Astrocyte (in vitro differentiated cells and primary cell): ENCODE results near the gene EFNA2. TPM values are rescaled to one million over a fixed set of nuclear protein-coding genes. Genes with fewer than 3 reads are reported as not detected.

Experiments
- DNase-seq: peaks from one replicate; pipeline ENCODE4 v3.0.0-alpha.2; 2010; ENCODE audit warnings: low read depth
- FAIRE-seq: peaks from 2 replicates; lab custom pipeline; 2011; peaks lifted over from hg19 to GRCh38; lab: Jason Lieb, UNC
- H2AFZ ChIP-seq: 2 replicates; pipeline ENCODE4 v1.6.0; 2012; ENCODE audit warnings: low read depth, low read length, inconsistent platforms
- H3K27ac ChIP-seq: 2 replicates; pipeline ENCODE4 v1.5.1; 2011; ENCODE audit warnings: low read depth, low read length, inconsistent platforms
- H3K27me3 ChIP-seq: 2 replicates; pipeline ENCODE4 v1.6.0; 2011; ENCODE audit warnings: low read length, inconsistent platforms; ENCODE audit not compliant: insufficient read depth
- H3K36me3 ChIP-seq: 2 replicates; pipeline ENCODE4 v1.5.1; 2011; ENCODE audit warnings: low read length, inconsistent platforms; ENCODE audit not compliant: insufficient read depth
- H3K4me1 ChIP-seq: 2 replicates; pipeline ENCODE4 v1.5.1; 2011; ENCODE audit warnings: low read length, inconsistent platforms; ENCODE audit not compliant: insufficient read depth
- H3K4me2 ChIP-seq: 2 replicates; pipeline ENCODE4 v1.6.0; 2012; ENCODE audit warnings: low read length, inconsistent platforms
- H3K4me3 ChIP-seq: 2 replicates; pipeline ENCODE4 v1.5.1; 2011; ENCODE audit warnings: low read depth, mild to moderate bottlenecking, low read length, inconsistent platforms; ENCODE audit not compliant: insufficient read depth
- H3K79me2 ChIP-seq: 2 replicates; pipeline ENCODE4 v1.6.0; 2012; ENCODE audit warnings: mild to moderate bottlenecking, low read length, inconsistent platforms; ENCODE audit not compliant: insufficient read depth
- H3K9ac ChIP-seq: 2 replicates; pipeline ENCODE4 v1.6.0; 2012; ENCODE audit warnings: mild to moderate bottlenecking, low read length, inconsistent platforms
- H3K9me3 ChIP-seq: 2 replicates; pipeline ENCODE4 v1.5.1; 2012; ENCODE audit warnings: low read depth, mild to moderate bottlenecking, low read length, inconsistent platforms; ENCODE audit not compliant: insufficient read depth
- H4K20me1 ChIP-seq: 2 replicates; pipeline ENCODE4 v1.6.0; 2012; ENCODE audit warnings: low read length, inconsistent platforms; ENCODE audit not compliant: insufficient read depth
- H3K27ac Mint-ChIP-seq: one replicate; pipeline ENCODE4 v1.8.0; 2021; ENCODE audit warnings: mild to moderate bottlenecking, mixed read lengths; ENCODE audit not compliant: unreplicated experiment
- H3K27me3 Mint-ChIP-seq: one replicate; pipeline ENCODE4 v1.8.0; 2021; ENCODE audit warnings: low read depth, mixed read lengths; ENCODE audit not compliant: unreplicated experiment
- H3K36me3 Mint-ChIP-seq: one replicate; pipeline ENCODE4 v1.8.0; 2021; ENCODE audit warnings: low read depth, mixed read lengths; ENCODE audit not compliant: unreplicated experiment
- H3K4me1 Mint-ChIP-seq: one replicate; pipeline ENCODE4 v1.8.0; 2021; ENCODE audit warnings: low read depth, mixed read lengths; ENCODE audit not compliant: unreplicated experiment
- H3K4me3 Mint-ChIP-seq: one replicate; pipeline ENCODE4 v1.8.0; 2021; ENCODE audit warnings: mild to moderate bottlenecking, moderate library complexity, mixed read lengths; ENCODE audit not compliant: unreplicated experiment
- H3K9me3 Mint-ChIP-seq: one replicate; pipeline ENCODE4 v1.8.0; 2021; ENCODE audit warnings: mild to moderate bottlenecking, mixed read lengths; ENCODE audit not compliant: unreplicated experiment
- EZH2 ChIP-seq: IDR thresholded peaks from 2 replicates; pipeline ENCODE4 v1.6.1; 2012; ENCODE audit warnings: mild to moderate bottlenecking, low read length, inconsistent platforms; ENCODE audit not compliant: insufficient read depth
- total RNA-seq: library from RNA; stranded (reverse); gene quantifications from 2 replicates; pipeline ENCODE4 v1.2.1, GENCODE V29; 2021
- TF ChIP-seq, protein P1 (sequence below): IDR thresholded peaks from 2 replicates; pipeline ENCODE4 v1.5.1; 2011; ENCODE audit warnings: low read depth, mild to moderate bottlenecking, inconsistent platforms, low read length, moderate library complexity; ENCODE audit not compliant: insufficient read depth

EFNA2 gene
- total RNA-seq, 1 donor from 2014 or later = 8.4 TPM

DNA sequence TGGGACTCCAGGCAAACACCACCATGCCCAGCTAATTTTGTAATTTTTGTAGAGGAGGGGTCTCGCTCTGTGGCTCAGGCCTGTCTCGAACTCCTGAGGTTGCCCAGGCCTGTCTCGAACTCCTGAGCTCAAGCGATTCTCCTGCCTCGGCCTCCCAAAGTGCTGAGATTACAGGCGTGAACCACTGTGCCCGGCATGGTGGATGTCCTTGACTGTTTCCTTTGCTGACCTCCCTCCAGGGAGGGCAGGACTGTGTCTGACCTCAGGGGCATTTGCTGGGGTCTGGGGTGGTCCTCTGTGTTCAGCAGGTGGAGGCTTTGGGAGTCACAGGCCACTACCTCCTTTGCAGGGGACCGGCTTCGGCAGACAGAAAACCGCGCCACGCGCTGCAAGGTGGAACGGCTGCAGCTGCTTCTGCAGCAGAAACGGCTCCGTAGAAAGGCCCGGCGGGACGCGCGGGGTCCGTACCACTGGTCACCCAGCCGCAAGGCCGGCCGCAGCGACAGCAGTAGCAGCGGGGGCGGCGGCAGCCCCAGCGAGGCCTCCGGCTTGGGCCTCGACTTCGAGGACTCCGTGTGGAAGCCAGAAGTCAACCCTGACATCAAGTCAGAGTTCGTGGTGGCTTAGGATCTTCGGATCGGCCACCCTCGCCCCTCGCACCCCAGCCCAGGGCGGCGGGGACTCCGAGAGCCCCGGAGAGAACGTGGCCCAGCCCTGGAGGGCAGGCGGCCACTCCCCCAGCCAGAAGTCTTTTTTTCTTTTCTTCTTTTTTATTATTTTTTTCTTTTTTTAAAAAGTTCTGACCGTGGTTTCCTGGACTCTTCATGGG lies 28.8 kb upstream of the EFNA2 start:
- peak overlapping the region; percentile 64 for H3K27ac Mint-ChIP-seq
- Histone ChIP-seq H3K4me1 (peaks cover 68% of the 10 kb centered on the region), H3K4me2 (peak overlapping the region; percentile 26), H4K20me1 (peaks cover 71% of the 10 kb centered on the region), H3K79me2 (peaks cover 53% of the 10 kb centered on the region), H3K4me3 (no peak overlapping the region), H3K9me3 (no peaks in the 10 kb centered on the region), H3K27ac (peak overlapping the region; percentile 12), H2AFZ (no peak overlapping the region), H3K36me3 (peaks cover 22% of the 10 kb centered on the region), H3K9ac (peak overlapping the region; percentile 31), H3K27me3 (no peaks in the 10 kb centered on the region)
- H3K4me3 Mint-ChIP-seq = peak overlapping the region; percentile 66
- TF ChIP-seq, protein P1, sequence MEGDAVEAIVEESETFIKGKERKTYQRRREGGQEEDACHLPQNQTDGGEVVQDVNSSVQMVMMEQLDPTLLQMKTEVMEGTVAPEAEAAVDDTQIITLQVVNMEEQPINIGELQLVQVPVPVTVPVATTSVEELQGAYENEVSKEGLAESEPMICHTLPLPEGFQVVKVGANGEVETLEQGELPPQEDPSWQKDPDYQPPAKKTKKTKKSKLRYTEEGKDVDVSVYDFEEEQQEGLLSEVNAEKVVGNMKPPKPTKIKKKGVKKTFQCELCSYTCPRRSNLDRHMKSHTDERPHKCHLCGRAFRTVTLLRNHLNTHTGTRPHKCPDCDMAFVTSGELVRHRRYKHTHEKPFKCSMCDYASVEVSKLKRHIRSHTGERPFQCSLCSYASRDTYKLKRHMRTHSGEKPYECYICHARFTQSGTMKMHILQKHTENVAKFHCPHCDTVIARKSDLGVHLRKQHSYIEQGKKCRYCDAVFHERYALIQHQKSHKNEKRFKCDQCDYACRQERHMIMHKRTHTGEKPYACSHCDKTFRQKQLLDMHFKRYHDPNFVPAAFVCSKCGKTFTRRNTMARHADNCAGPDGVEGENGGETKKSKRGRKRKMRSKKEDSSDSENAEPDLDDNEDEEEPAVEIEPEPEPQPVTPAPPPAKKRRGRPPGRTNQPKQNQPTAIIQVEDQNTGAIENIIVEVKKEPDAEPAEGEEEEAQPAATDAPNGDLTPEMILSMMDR = no peak
- no peak for TF ChIP-seq EZH2
- H3K27me3 Mint-ChIP-seq = no peaks in the 10 kb centered on the region
- peaks cover 21% of the 10 kb centered on the region for H3K4me1 Mint-ChIP-seq
- FAIRE-seq (no peak), DNase-seq (no peak)
- H3K9me3 Mint-ChIP-seq = no peaks in the 10 kb centered on the region
- H3K36me3 Mint-ChIP-seq = peaks cover 6% of the 10 kb centered on the region

DNA sequence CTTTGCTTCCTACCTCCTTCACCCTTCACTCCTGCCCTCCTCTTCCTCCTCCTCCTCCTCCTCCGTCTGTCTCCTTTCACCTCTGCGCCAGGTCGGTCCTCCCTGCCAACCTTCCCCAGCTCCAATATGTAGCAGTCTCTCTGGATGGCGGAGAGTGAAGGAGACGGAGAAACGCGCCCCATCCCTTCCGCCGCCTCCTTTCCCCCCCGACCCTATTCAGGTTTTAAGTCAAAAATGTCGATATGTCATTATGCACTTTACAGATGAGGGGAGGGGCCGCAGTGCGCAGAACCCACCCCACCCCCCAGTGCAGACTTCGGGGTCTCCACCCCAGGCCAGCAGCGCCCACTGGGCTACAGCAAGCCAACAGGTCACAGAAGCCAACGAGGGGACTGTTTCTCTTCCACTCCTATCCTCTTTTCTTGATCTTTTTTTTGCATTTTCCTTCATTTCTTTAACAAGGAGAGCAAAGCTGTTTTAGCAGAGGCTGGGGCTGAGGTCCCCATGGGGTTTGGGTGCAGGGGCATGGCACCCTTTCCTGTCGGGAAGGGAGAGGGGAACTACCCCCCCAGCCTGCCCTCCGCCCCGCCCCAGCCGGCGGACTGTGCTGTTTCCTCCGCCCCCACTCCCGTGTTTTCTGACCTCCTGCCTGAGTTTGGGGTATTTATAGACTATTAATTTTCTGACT lies 28.1 kb upstream of the EFNA2 start:
- Mint-ChIP-seq H3K27me3 (no peaks in the 10 kb centered on the region), H3K9me3 (no peaks in the 10 kb centered on the region), H3K4me1 (peaks cover 26% of the 10 kb centered on the region), H3K36me3 (peaks cover 6% of the 10 kb centered on the region), H3K4me3 (peak overlapping the region; percentile 66), H3K27ac (peak overlapping the region; percentile 75)
- Histone ChIP-seq H3K79me2 (peaks cover 46% of the 10 kb centered on the region), H3K9me3 (no peaks in the 10 kb centered on the region), H3K4me3 (no peak overlapping the region), H3K9ac (peak overlapping the region; percentile 7), H3K36me3 (peaks cover 22% of the 10 kb centered on the region), H4K20me1 (peaks cover 67% of the 10 kb centered on the region), H3K27me3 (no peaks in the 10 kb centered on the region), H3K27ac (peak overlapping the region; percentile 69), H3K4me1 (peaks cover 74% of the 10 kb centered on the region), H3K4me2 (peak overlapping the region; percentile 46), H2AFZ (no peak overlapping the region)
- DNase-seq (no peak), FAIRE-seq (no peak)
- TF ChIP-seq EZH2 = no peak
- TF ChIP-seq, protein P1 = no peak
